Body of pancreas (tissue), 4 donors: ENCODE data around the gene TRPM3.

Source experiments
- CTCF ChIP-seq, 7 experiments: fragments of 450-650 bp in 4 of 7; fragments of 200-600 bp in 3 of 7; sonication (generic) in 3 of 7; IDR thresholded peaks; one replicate each; pipeline ENCODE4 v1.5.1; 2016 to 2019; ENCODE audit warnings: antibody characterized with exemption in 7 of 7
- POLR2A ChIP-seq, 3 donors: fragments of 450-650 bp; IDR thresholded peaks; one replicate each; pipeline ENCODE4 v1.6.1; 2016; ENCODE audit warnings: antibody characterized with exemption in 3 of 3, mild to moderate bottlenecking in 2 of 3

- TF ChIP-seq CTCF (IDR thresholded peaks at IDR 0.05) = no peak
- TF ChIP-seq POLR2A (IDR thresholded peaks at IDR 0.05) = no peak
Observed at GRCh38 chr9:70880535-70880934, 240.9 kb downstream of the TRPM3 start.
